Measurements from ENCODE around the gene PLA1A. TPM values are rescaled to one million over a fixed set of nuclear protein-coding genes. Genes with fewer than 3 reads are reported as not detected.
"Not testable (repeated sequence)": the region's sequence is repeated elsewhere in the genome, so short reads cannot be mapped to it uniquely, and the experiment has no call there.

The PLA1A gene, protein sequence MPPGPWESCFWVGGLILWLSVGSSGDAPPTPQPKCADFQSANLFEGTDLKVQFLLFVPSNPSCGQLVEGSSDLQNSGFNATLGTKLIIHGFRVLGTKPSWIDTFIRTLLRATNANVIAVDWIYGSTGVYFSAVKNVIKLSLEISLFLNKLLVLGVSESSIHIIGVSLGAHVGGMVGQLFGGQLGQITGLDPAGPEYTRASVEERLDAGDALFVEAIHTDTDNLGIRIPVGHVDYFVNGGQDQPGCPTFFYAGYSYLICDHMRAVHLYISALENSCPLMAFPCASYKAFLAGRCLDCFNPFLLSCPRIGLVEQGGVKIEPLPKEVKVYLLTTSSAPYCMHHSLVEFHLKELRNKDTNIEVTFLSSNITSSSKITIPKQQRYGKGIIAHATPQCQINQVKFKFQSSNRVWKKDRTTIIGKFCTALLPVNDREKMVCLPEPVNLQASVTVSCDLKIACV
- 13.1 TPM for total RNA-seq
- long read RNA-seq, transcript PLA1A-201 (11 exons, 1,786 nt) = major isoform, 12 of 18 reads
- long read RNA-seq, partial matches to known transcripts = 2 of 18 reads
- long read RNA-seq, other reads (novel, unspliced or antisense) = 3 of 18 reads

- Histone ChIP-seq H3K27me3 (ENCODE audit: low read depth) (no peaks in the 10 kb centered on the region), H3K4me1 (peaks cover 47% of the 10 kb centered on the region), H3K9me3 (no peaks in the 10 kb centered on the region), H3K4me3 (peak within 1 kb of the TSS; percentile 12), H3K27ac (peak within 1 kb of the TSS; percentile 76), H3K36me3 (no peaks in the 10 kb centered on the region)
- DNase-seq (no peak), ATAC-seq (peak in 1 of 2 donors; percentile 34)
- no peak for TF ChIP-seq CTCF (IDR thresholded peaks at IDR 0.05)
- intact Hi-C loops (cut with DNase I) = no loop called here
These were observed at the start of gene PLA1A for GRCh38 chr3:119597548-119598288. Gene PLA1A, plus strand, starts transcription at chr3:119597885. Its CDS starts 29 bp downstream, at chr3:119597914.

DNA sequence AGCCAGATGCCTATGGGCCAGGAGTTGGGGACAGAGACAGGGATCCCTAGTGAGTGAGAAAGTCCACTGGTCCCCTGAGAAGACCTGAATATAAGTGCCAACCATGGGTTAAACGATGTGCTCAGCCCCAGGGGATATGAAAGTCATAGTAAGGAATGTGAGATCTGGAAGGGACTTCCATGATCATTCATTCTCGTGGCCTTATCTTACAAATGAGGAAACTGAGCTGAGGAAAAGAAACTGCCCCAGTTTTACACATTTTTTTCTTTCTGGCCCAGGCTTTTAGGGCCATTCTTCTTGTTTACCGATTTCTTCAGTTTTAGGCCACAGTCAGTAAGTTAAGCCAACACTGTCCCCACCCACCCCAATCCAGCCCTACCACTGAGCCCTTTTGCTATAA lies 49.3 kb upstream of the PLA1A start:
- H3K4me3 ChIP-seq = no peak overlapping the region
- DNase-seq (no peak), ATAC-seq (no peak)
- no peak overlapping the region for H3K27ac ChIP-seq
- H3K9me3 ChIP-seq = no peaks in the 10 kb centered on the region
- TF ChIP-seq CTCF (IDR thresholded peaks at IDR 0.05) = no peak
- intact Hi-C loops (cut with DNase I) = no loop called here
- no peaks in the 10 kb centered on the region for H3K36me3 ChIP-seq
- no peaks in the 10 kb centered on the region for H3K4me1 ChIP-seq
- no peaks in the 10 kb centered on the region for H3K27me3 ChIP-seq (ENCODE audit: low read depth)

DNA sequence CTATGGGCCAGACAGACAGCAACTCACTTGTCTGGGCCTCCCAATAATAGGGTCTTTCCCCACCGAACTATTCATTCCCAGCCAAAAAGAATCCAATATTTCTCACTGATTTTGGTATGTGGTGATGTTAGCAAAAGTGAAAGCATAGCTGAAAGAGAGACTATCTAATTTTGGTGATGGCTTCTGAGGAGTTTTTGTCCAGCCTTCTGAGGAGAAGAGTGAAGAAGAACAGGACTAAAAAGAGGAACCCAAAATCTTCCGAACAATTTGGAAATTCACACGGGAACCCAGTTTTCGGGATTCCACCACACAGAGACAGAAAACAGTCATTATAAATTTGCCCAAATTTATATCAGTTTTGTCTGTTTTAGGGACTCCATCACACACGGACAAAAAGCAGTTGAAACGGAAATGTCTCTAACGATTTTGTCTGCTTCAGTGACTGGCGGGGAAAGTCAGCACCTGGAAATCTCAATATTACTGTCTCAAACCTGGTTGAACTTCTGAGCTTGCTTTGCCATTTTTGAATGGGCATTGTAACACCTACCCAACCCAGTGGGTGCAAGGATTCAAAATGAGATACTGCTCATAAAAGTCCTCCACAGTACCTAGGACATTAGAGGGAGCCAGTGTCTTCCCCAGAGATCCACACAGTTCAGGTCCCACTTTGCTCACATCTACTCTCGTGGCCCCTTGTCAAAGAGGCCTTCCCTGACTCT lies 47.3 kb upstream of the PLA1A start:
- no peak for DNase-seq
- Histone ChIP-seq H3K4me1 (peaks cover 2% of the 10 kb centered on the region), H3K27me3 (ENCODE audit: low read depth) (no peaks in the 10 kb centered on the region), H3K36me3 (no peaks in the 10 kb centered on the region), H3K27ac (no peak overlapping the region), H3K4me3 (no peak overlapping the region), H3K9me3 (no peaks in the 10 kb centered on the region)
- TF ChIP-seq CTCF (IDR thresholded peaks at IDR 0.05) = no peak
- intact Hi-C loops (cut with DNase I) = no loop called here
- no peak for ATAC-seq

GRCh38 chr3:119551598-119551997 lies 46.1 kb upstream of the PLA1A start:
- intact Hi-C loops (cut with DNase I) = no loop called here
- Histone ChIP-seq H3K36me3 (no peaks in the 10 kb centered on the region), H3K9me3 (no peaks in the 10 kb centered on the region), H3K4me1 (peaks cover 8% of the 10 kb centered on the region), H3K4me3 (no peak overlapping the region), H3K27me3 (ENCODE audit: low read depth) (no peaks in the 10 kb centered on the region), H3K27ac (no peak overlapping the region)
- no peak for ATAC-seq
- TF ChIP-seq CTCF (IDR thresholded peaks at IDR 0.05) = no peak
- no peak for DNase-seq

DNA sequence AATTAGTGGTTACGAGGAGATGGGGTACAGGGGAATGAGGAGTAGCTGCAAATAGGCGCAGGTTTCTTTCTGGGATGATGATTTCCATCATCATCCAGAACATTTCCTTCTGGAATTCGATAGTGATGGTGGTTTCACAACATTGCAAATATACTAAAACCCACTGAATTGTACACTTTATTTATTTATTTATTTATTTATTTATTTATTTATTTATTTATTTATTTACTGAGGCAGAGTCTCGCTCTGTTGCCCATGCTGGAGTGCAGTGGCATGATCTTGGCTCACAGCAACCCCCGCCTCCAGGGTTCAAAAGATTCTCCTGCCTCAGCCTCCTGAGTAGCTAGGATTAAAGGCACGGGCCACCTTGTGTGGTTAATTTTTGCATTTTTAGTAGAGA lies 44.8 kb upstream of the PLA1A start:
- H3K27ac ChIP-seq; DNase-seq; H3K36me3 ChIP-seq; H3K4me1 ChIP-seq; ATAC-seq; H3K4me3 ChIP-seq; H3K27me3 ChIP-seq (ENCODE audit: low read depth); intact Hi-C loops (cut with DNase I); H3K9me3 ChIP-seq: not testable (repeated sequence)

All from lower lobe of right lung (tissue), 2 donors.